AG09309 (cell line): ENCODE measurements around the gene CPZ.

Source experiments
- DNase-seq: peaks from one replicate; pipeline ENCODE4 v3.0.0-alpha.2; 2010; ENCODE audit warnings: low read depth
- H3K4me3 ChIP-seq: 2 replicates; pipeline ENCODE4 v1.5.1; 2011; ENCODE audit warnings: mild to moderate bottlenecking, low read depth, low read length, moderate library complexity; ENCODE audit not compliant: control insufficient read depth
- TF ChIP-seq, protein P1 (sequence below): IDR thresholded peaks from 2 replicates; pipeline ENCODE4 v1.5.1; 2011; ENCODE audit warnings: mild to moderate bottlenecking, low read depth, low read length, inconsistent platforms; ENCODE audit not compliant: insufficient read depth, control insufficient read depth; ENCODE audit errors: missing control alignments

Gene CPZ

DNA sequence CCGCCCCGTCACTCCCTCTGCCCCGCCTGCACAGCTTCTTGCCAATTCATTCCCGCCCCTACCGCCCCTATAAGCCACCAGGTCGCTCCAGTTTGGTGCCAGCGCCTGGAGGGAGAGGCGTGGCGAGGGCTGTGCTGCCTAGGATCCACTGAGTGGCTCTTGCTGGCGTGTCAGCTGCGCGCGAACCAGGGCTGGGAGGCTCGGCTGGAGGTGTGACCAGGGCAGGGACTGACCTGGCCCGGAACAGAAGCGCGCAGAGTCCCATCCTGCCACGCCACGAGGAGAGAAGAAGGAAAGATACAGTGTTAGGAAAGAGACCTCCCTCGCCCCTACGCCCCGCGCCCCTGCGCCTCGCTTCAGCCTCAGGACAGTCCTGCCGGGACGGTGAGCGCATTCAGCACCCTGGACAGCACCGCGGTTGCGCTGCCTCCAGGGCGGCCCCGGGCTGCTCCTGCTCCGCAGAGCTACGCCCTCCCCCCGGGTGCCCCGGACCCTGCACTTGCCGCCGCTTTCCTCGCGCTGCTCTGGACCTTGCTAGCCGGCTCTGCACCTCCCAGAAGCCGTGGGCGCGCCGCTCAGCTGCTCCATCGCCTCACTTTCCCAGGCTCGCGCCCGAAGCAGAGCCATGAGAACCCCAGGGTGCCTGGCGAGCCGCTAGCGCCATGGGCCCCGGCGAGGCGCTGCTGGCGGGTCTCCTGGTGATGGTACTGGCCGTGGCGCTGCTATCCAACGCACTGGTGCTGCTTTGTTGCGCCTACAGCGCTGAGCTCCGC is 12.1 kb upstream of the CPZ start, which contains the start of gene GPR78:
GPR78 (plus strand) TSS at position 72 of the 773 bp plus-strand sequence; CDS start at position 663, 591 bp downstream.
- H3K4me3 ChIP-seq: no peak within 1 kb of the TSS
- DNase-seq: no peak

DNA sequence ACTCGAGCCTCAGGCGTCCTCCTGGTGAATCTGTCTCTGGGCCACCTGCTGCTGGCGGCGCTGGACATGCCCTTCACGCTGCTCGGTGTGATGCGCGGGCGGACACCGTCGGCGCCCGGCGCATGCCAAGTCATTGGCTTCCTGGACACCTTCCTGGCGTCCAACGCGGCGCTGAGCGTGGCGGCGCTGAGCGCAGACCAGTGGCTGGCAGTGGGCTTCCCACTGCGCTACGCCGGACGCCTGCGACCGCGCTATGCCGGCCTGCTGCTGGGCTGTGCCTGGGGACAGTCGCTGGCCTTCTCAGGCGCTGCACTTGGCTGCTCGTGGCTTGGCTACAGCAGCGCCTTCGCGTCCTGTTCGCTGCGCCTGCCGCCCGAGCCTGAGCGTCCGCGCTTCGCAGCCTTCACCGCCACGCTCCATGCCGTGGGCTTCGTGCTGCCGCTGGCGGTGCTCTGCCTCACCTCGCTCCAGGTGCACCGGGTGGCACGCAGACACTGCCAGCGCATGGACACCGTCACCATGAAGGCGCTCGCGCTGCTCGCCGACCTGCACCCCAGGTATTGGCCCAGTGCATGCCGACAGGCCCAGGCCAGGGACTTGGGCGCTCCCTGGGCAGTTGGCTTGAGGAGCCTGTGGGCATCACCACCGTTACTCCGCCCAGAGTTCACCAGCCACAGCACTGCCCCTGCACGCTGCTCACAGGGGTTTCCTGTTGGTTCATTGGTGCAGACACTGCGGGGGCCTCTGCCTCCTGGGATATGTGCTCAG is 11.3 kb upstream of the CPZ start:
- TF ChIP-seq, protein P1, sequence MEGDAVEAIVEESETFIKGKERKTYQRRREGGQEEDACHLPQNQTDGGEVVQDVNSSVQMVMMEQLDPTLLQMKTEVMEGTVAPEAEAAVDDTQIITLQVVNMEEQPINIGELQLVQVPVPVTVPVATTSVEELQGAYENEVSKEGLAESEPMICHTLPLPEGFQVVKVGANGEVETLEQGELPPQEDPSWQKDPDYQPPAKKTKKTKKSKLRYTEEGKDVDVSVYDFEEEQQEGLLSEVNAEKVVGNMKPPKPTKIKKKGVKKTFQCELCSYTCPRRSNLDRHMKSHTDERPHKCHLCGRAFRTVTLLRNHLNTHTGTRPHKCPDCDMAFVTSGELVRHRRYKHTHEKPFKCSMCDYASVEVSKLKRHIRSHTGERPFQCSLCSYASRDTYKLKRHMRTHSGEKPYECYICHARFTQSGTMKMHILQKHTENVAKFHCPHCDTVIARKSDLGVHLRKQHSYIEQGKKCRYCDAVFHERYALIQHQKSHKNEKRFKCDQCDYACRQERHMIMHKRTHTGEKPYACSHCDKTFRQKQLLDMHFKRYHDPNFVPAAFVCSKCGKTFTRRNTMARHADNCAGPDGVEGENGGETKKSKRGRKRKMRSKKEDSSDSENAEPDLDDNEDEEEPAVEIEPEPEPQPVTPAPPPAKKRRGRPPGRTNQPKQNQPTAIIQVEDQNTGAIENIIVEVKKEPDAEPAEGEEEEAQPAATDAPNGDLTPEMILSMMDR: no peak
- no peak for DNase-seq
- no peak overlapping the region for H3K4me3 ChIP-seq

More for the DNA sequence above, 12.1 kb upstream of the CPZ start, which contains the start of gene GPR78:
- TF ChIP-seq, protein P1: no peak

DNA sequence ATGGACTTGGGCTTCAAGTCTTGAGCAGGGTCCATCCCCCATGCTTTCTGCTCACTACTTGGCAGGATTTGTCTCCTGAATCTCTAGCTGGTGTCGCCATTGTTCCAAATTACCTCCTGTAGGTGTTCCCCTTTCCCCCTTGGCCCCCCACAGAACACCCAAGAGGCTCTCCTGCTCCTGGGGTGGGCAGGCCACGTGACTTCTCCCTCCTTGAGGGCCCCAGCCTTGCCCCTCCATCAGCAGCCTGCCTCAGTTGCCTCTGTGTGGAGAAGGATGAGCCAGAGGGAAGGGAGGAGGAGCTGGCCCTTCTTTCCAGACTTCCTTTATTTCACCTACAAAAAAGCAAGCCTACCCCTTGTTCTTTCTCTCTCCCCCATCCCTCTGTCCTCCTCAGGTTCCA is 10.5 kb upstream of the CPZ start:
- no peak for DNase-seq
- TF ChIP-seq, protein P1: no peak
- no peak overlapping the region for H3K4me3 ChIP-seq

DNA sequence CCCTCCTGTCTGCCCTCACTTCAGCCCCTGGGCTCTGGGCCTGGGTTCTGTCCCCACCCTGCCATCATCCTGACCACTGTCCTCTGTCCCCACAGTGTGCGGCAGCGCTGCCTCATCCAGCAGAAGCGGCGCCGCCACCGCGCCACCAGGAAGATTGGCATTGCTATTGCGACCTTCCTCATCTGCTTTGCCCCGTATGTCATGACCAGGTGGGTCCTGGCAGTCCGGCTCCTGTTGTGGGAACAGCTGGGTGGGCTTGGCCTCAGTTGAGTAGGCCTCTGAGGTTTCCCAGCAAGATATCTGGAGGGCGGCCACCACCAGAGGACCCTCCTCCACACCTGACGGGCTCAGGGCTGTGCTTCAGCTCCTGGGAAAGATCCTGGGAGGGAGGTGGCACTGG is 10.1 kb upstream of the CPZ start:
- TF ChIP-seq, protein P1: no peak
- no peak overlapping the region for H3K4me3 ChIP-seq
- no peak for DNase-seq

DNA sequence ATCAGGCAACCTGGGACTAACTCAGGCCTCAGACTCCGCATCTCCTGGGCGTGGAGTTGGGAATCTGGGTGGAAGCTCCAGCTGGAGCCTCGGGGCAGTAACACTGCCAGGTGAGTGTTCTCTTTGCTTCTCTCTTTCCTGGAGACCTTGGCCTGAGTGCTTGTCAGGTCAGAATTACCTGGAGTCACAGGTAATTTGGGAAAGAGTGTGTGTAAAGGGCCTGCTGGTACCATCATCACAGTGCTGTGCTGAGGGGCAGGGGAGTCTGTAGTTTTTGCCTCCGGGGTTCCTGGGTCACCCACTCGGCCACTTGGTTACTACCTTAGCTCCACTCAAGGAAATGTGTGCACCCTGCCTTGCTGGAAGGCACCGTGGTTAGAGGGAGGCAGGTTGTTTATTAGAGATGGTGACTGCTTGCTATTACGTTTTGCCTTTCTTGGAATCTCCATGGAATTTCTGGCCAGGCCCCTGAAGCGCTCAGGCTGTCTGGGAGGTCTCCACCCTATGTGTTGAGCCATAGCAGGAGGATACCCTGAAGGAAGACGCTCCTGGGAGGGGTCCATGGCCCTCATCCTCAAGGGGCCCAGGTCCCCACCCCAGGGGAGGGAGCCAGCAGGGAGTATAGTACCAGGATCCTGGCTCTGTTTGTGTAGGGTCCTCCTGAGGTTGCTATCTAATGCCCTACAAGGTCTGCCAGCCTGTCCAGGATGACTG is 9.5 kb upstream of the CPZ start:
- TF ChIP-seq, protein P1: no peak
- DNase-seq: no peak
- H3K4me3 ChIP-seq: no peak overlapping the region

DNA sequence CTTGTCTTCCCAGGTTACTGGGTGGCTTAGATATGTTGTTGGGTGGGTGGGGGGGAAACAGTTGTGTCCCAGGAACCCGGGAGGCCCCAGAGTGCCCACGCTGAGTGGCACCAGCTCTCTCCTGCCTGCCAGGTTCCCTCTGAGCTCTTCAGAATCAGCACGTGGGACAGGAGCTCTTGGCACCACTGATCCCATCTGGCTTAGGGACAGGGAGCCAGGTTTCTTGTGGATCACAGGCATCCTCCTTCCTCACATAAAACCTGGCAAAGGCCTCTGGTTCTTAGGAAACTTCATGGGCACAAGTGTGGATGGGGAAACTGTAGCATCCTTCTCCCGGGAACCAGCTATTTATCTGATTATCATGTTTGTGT is 8.9 kb upstream of the CPZ start:
- TF ChIP-seq, protein P1: no peak

More for the DNA sequence above, 8.9 kb upstream of the CPZ start:
- DNase-seq: no peak
- H3K4me3 ChIP-seq: no peak overlapping the region
